T-helper 2 cell treated with Interferon-gamma antibody and Interleukin-4, amounts not matched to agents 5 μg/mL and 100 μg/mL, for 36 hours (primary cell): ENCODE results near the gene ABCA7.
A peak's percentile ranks its signal among the peaks of the same experiment; 100 is the strongest.

ENCODE experiments used
- DNase-seq: peaks from one replicate; pipeline ENCODE4 v3.0.0; 2021; ENCODE audit warnings: low spot score
- H3K27ac Mint-ChIP-seq: one replicate; pipeline ENCODE4 v1.8.0; 2021; ENCODE audit warnings: mild to moderate bottlenecking, mixed read lengths
- H3K27me3 Mint-ChIP-seq: one replicate; pipeline ENCODE4 v1.8.0; 2021; ENCODE audit warnings: low read depth, mixed read lengths
- H3K36me3 Mint-ChIP-seq: one replicate; pipeline ENCODE4 v1.8.0; 2021; ENCODE audit warnings: low read depth, mixed read lengths
- H3K4me1 Mint-ChIP-seq: one replicate; pipeline ENCODE4 v1.8.0; 2021; ENCODE audit warnings: low read depth, mixed read lengths
- H3K4me3 Mint-ChIP-seq: one replicate; pipeline ENCODE4 v1.8.0; 2022; ENCODE audit warnings: mild to moderate bottlenecking, moderate library complexity, mixed read lengths
- H3K9me3 Mint-ChIP-seq: one replicate; pipeline ENCODE4 v1.8.0; 2021; ENCODE audit warnings: mixed read lengths

ABCA7 gene, protein sequence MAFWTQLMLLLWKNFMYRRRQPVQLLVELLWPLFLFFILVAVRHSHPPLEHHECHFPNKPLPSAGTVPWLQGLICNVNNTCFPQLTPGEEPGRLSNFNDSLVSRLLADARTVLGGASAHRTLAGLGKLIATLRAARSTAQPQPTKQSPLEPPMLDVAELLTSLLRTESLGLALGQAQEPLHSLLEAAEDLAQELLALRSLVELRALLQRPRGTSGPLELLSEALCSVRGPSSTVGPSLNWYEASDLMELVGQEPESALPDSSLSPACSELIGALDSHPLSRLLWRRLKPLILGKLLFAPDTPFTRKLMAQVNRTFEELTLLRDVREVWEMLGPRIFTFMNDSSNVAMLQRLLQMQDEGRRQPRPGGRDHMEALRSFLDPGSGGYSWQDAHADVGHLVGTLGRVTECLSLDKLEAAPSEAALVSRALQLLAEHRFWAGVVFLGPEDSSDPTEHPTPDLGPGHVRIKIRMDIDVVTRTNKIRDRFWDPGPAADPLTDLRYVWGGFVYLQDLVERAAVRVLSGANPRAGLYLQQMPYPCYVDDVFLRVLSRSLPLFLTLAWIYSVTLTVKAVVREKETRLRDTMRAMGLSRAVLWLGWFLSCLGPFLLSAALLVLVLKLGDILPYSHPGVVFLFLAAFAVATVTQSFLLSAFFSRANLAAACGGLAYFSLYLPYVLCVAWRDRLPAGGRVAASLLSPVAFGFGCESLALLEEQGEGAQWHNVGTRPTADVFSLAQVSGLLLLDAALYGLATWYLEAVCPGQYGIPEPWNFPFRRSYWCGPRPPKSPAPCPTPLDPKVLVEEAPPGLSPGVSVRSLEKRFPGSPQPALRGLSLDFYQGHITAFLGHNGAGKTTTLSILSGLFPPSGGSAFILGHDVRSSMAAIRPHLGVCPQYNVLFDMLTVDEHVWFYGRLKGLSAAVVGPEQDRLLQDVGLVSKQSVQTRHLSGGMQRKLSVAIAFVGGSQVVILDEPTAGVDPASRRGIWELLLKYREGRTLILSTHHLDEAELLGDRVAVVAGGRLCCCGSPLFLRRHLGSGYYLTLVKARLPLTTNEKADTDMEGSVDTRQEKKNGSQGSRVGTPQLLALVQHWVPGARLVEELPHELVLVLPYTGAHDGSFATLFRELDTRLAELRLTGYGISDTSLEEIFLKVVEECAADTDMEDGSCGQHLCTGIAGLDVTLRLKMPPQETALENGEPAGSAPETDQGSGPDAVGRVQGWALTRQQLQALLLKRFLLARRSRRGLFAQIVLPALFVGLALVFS (N-terminal part only)

DNA sequence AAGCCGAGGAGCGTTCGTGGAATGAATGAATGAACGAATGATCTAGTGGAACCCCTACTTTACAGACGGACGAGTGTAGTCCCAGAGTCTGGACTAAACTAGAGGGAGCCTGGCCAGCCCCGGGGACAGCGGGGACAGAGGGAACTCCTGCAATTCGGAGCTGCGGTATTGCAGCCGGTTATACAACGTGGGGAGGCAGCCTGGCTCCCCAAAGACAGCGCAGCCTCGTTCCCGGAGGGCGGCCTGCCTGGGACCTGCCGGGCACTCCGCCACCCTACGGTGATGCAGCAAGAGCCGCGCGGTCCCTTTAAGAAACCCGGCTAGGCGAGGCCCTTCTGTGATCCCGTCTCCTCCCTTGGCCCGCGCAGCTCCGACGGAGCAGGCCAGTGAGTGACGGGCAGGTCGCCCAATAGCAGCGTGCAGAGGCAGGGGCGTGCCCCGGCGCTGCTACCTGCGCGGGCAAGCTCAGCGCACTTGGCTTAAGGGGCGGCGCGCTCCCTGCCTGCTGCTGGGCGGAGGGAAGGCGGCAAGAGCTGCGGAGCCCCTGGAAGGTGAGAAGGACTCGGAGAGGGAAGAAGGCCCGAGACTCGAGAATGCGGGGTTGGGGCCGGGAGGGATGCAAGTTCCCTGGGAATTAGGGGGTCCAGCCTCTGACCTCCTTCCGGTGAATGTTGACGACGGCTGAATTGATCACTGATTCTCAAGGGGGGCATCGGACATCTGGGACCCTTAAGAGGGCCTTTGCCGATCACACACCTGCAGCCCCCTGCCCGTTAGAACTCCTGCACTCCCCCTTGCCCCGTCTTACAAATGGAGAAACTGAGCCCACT is at the start of gene ABCA7:
ABCA7 (plus strand) TSS at position 462 of the 830 bp plus-strand sequence. CDS start 1,255 bp downstream, outside the sequence.
- DNase-seq: peak; percentile 99
- H3K4me1 Mint-ChIP-seq: peaks cover 39% of the 10 kb centered on the region
- H3K4me3 Mint-ChIP-seq: peak within 1 kb of the TSS; percentile 97
- no peaks in the 10 kb centered on the region for H3K27me3 Mint-ChIP-seq
- peaks cover 54% of the 10 kb centered on the region for H3K36me3 Mint-ChIP-seq
- peak within 1 kb of the TSS; percentile 95 for H3K27ac Mint-ChIP-seq
- no peaks in the 10 kb centered on the region for H3K9me3 Mint-ChIP-seq

DNA sequence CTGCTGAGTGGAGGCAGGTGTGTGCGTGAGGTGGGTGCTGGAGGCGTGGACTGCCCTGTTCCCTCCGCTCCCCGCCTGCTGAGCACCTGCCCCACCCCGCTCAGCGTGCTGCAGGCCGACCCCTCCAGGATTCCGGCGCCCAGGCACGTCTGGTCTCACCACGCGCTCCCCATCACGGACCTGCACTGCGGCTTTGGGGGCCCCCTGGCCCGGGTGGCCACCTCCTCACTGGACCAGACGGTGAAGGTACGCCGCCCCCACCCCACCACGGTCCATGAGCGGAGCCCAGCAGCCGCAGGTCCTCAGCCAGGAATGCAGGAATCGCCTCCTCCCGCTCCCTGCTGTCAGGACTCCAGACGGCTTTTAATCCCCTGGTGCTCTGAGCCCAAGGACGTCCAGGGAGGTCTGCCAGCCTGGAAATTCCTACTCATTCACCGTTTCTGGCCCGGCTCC is 49.8 kb upstream of the ABCA7 start:
- no peak for DNase-seq
- H3K36me3 Mint-ChIP-seq: peaks cover 20% of the 10 kb centered on the region
- peaks cover 4% of the 10 kb centered on the region for H3K4me1 Mint-ChIP-seq
- H3K27me3 Mint-ChIP-seq: no peaks in the 10 kb centered on the region
- H3K9me3 Mint-ChIP-seq: no peaks in the 10 kb centered on the region
- H3K4me3 Mint-ChIP-seq: no peak overlapping the region
- H3K27ac Mint-ChIP-seq: no peak overlapping the region

DNA sequence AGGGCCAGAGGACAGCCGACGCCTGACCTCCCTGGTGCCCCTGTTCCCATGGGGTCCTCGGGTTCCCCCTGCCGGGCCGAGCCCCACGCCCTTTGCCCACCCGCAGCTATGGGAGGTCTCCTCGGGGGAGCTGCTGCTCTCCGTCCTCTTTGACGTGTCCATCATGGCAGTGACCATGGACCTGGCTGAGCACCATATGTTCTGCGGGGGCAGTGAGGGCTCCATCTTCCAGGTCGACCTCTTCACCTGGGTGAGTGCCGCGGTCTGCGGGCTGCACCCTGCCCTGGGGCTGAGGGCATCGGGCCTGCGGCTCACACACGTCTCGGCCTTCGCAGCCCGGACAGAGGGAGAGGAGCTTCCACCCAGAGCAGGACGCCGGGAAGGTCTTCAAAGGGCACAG is 49.2 kb upstream of the ABCA7 start:
- H3K9me3 Mint-ChIP-seq: no peaks in the 10 kb centered on the region
- peaks cover 20% of the 10 kb centered on the region for H3K36me3 Mint-ChIP-seq
- no peaks in the 10 kb centered on the region for H3K27me3 Mint-ChIP-seq
- H3K4me1 Mint-ChIP-seq: peaks cover under 1% of the 10 kb centered on the region
- H3K4me3 Mint-ChIP-seq: no peak overlapping the region
- no peak overlapping the region for H3K27ac Mint-ChIP-seq
- no peak for DNase-seq

DNA sequence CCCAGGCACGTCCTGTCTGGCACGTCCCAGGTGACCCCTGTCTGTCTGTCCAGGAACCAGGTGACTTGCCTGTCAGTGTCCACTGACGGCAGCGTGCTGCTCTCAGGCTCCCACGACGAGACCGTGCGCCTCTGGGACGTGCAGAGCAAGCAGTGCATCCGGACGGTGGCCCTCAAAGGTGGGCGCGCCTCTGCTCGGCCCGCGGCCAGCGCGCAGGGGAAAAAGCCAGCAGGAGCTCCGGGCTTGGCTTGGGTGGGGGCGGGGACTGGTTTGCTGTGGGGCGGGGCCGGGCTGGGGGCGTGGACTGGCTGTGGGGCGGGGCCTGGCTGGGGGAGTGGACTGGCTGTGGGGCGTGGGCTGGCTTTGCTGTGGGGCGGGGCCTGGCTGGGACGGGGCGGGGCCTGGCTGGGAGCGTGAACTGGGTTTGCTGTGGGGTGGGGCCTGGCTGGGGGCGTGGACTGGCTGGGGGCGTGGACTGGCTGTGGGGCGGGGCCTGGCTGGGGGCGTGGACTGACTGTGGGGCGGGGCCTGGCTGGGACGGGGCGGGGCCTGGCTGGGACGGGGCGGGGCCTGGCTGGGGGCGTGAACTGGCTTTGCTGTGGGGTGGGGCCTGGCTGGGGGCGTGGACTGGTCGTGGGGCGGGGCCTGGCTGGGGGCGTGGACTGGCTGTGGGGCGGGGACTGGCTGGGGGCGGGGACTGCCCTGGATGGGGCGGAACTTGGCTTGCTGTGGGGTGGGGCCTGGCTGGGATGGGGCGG is 48.6 kb upstream of the ABCA7 start:
- Mint-ChIP-seq H3K36me3 (peaks cover 20% of the 10 kb centered on the region), H3K27ac (no peak overlapping the region), H3K9me3 (no peaks in the 10 kb centered on the region), H3K4me3 (no peak overlapping the region), H3K4me1 (peaks cover 2% of the 10 kb centered on the region), H3K27me3 (peaks cover 2% of the 10 kb centered on the region)
- peak; percentile 34 for DNase-seq

DNA sequence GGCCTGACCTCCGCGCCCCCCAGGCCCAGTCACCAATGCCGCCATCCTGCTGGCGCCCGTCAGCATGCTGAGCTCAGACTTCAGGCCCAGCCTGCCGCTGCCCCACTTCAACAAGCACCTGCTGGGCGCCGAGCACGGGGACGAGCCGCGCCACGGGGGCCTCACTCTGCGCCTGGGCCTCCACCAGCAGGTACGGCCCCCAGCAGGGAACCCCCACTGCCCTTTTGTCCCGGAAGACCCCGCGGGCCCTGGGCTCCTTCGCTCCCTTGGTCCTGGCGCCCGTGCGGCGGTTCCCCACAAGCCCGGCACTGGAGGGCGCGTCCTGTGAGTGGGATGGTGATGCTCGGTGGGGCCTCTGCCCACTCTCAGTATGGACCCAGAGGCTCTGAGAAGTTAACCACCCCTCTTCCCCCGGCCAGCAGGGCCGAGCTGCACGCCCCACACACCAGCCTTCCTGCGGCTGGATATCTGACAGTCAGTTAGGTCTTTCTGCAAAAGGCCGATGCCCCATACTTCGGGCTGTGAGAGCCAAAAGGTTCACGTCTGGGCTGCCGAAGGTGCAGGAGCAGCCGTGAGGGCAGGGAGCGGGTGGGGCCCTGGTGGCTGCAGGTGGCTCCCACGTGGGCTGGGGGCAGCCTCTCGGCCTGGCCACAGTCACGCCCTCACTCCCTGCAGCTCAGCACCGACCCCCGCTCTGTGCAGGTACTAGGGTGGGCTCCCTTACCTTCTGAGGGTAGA is 47.8 kb upstream of the ABCA7 start:
- no peaks in the 10 kb centered on the region for H3K9me3 Mint-ChIP-seq
- peaks cover 15% of the 10 kb centered on the region for H3K36me3 Mint-ChIP-seq
- H3K27ac Mint-ChIP-seq: no peak overlapping the region
- no peak overlapping the region for H3K4me3 Mint-ChIP-seq
- peaks cover 8% of the 10 kb centered on the region for H3K27me3 Mint-ChIP-seq
- DNase-seq: no peak
- peaks cover 5% of the 10 kb centered on the region for H3K4me1 Mint-ChIP-seq

DNA sequence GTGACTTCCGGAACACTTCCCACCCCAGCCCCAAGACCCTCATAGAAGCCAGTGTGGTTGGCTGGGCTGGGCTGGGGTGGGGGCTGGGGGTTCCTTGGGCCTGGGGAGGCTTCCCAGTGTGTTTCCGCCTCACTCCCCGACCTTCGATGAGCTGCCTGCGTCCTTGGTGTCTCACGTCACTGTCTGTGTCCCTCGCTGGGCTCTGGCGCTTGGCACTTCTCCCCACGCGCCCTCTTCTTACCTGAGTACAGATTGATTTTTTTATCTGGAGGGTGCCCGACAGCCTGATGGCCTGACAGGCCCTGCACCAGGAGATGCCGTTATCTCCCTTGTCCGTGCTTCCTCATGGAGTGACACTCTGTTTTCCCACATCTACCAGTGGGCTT is 47.2 kb upstream of the ABCA7 start:
- Mint-ChIP-seq H3K4me1 (peaks cover 5% of the 10 kb centered on the region), H3K4me3 (no peak overlapping the region), H3K27ac (no peak overlapping the region), H3K36me3 (peaks cover 14% of the 10 kb centered on the region), H3K9me3 (no peaks in the 10 kb centered on the region), H3K27me3 (peaks cover 10% of the 10 kb centered on the region)
- no peak for DNase-seq

DNA sequence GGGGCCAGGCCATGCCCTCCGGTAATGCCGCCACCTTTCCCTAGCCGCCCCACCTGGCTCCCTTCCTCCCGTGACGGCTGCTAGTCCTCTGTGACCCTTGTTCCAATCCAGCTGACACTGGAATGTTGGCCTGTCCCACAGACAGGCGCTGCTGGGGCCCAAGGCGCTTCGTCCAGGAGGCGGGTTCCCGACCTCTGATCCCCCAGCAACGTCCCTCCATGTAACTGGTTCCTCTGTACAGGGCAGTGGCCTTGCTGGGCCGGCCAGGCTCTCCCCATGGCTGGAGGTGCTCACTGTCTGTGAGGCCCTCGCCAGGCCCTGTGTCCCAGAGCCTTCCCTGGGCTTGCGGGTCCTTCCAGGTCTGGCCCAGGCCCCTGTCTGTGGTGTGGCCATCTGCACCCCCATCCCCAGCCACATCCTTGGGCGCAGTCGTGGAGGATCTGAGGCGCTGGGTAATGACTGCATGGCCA is 46.5 kb upstream of the ABCA7 start:
- DNase-seq: no peak
- Mint-ChIP-seq H3K36me3 (peaks cover 11% of the 10 kb centered on the region), H3K27me3 (peaks cover 16% of the 10 kb centered on the region), H3K9me3 (no peaks in the 10 kb centered on the region), H3K4me1 (peaks cover 7% of the 10 kb centered on the region), H3K27ac (no peak overlapping the region), H3K4me3 (no peak overlapping the region)

DNA sequence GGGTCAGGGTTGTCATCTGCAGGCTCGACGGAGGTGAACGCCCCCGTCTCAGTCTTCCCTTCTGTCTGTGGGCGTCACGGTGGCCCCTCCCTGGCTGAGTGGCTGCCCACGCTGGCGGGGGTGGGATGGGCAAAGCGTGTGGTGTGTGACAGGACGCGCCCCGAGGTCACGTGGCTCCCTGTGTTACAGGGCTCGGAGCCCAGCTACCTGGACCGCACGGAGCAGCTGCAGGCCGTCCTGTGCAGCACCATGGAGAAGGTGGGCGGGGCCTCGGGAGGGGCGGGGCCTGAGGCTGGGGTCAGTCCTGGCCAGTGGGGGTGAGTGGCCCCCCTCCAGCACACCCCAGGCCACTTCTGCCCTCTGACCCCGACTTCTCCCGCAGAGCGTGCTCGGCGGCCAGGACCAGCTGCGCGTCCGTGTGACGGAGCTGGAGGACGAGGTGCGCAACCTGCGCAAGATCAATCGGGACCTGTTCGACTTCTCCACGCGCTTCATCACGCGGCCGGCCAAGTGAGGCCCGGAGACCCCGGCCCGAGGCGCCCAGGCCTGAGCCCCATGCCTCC is 46.0 kb upstream of the ABCA7 start:
- Mint-ChIP-seq H3K36me3 (peaks cover 8% of the 10 kb centered on the region), H3K4me1 (peaks cover 7% of the 10 kb centered on the region), H3K27me3 (peaks cover 19% of the 10 kb centered on the region), H3K27ac (no peak overlapping the region), H3K4me3 (no peak overlapping the region), H3K9me3 (no peaks in the 10 kb centered on the region)
- no peak for DNase-seq

DNA sequence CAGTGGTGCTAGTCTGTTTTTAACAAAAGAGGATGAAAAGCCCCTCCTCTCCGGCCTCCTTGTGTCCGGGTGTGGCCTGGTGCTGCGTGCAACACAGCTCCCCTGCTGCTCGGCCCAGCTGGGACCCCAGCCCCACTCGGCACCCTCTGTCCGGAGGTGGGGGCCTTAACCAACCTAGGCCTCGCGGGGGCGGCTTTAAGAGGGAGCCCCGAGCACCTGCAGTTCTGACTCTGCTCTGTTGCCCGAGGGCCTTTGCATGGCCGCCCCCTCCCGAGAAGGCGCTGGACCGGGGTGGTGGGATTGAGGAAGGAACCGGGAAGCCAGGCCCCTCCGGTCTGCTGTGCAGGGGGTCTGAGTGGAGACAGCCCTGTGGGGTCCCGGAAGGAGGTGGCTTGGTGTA is 45.4 kb upstream of the ABCA7 start:
- Mint-ChIP-seq H3K9me3 (no peaks in the 10 kb centered on the region), H3K27me3 (peaks cover 25% of the 10 kb centered on the region), H3K36me3 (peaks cover 8% of the 10 kb centered on the region), H3K27ac (no peak overlapping the region), H3K4me3 (no peak overlapping the region), H3K4me1 (peaks cover 7% of the 10 kb centered on the region)
- no peak for DNase-seq

DNA sequence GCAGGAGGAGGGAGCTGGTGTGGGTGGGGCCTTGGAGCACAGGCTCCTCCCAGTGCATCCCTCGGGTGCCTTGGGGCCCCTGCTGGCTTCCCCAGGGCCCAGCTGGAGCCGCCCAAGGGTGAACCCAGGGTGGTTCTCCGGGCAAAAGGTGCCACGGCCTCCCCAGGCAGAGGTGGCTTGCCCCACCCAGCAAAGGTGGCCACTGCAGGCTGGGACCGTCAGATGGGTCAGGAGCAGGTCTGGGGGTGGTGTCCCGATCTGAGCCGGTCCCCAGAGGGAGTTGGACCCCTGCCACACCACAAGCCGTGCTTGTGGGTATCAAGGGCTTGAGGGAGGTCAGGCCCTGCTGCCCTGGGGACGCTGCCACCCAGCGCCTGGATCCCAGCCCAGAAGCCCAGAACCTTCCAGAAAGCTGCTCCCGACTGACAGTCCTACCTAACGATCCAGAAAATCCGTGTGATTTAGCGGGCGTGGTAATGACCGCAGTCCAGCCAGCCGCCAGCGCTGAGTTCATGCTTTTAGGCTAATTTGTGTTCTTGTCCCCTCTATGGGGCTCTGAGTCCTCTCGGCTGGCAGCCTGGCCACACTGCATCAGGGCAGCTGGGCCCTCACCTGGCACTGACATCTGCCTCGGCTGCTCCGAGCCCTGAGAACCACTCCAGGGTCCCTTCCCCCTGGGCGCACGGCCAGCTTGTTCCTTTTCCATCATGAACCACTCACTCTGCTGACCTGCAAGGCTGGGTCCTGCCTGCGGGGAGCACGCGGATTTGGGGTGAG is 44.7 kb upstream of the ABCA7 start:
- peaks cover 7% of the 10 kb centered on the region for H3K4me1 Mint-ChIP-seq
- H3K27ac Mint-ChIP-seq: no peak overlapping the region

More for the DNA sequence above, 44.7 kb upstream of the ABCA7 start:
- Mint-ChIP-seq H3K9me3 (no peaks in the 10 kb centered on the region), H3K4me3 (no peak overlapping the region), H3K27me3 (peaks cover 28% of the 10 kb centered on the region), H3K36me3 (peaks cover 8% of the 10 kb centered on the region)
- DNase-seq: no peak
